CD4-positive, alpha-beta T cell treated with Interleukin-6 at 100 ng/mL for 8 hours (primary cell): ENCODE data around the gene OSBPL10.

Source experiments
- DNase-seq: peaks from one replicate; pipeline ENCODE4 v3.0.0-alpha.2; 2020; ENCODE audit warnings: mixed read lengths, low spot score

OSBPL10 gene

DNA sequence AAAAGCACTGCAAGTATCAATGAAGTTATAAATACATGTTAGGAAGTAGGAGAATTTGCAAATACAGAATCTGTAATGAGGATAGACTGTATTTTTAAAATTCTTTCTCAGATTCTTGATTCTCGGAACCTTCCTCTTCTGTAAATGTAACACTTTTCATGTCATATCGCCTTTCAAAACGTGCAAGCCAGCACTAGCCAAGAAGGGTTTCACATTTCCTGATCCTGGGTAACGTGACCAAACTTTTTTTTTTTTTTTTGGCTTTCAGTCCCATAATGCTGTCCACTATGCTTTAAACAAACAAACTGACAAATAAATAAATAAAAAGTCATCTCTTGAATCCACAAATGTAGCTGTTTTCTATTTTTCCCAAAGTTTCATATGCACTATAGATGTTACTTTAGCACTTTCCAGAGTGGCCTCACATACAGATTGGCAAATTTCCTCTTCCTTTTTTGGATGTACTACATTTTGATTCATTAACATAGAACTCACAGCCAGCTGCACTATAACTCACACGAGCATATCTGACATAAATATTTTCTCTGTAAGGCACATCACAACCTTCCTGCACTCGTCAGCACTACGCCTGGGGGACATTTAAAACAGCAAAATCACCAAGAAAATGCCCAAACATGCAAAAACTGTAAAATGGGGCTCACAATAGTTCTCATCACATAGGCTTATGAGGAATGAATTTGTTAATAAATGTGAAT lies 208.1 kb downstream of the OSBPL10 start:
- no peak for DNase-seq

DNA sequence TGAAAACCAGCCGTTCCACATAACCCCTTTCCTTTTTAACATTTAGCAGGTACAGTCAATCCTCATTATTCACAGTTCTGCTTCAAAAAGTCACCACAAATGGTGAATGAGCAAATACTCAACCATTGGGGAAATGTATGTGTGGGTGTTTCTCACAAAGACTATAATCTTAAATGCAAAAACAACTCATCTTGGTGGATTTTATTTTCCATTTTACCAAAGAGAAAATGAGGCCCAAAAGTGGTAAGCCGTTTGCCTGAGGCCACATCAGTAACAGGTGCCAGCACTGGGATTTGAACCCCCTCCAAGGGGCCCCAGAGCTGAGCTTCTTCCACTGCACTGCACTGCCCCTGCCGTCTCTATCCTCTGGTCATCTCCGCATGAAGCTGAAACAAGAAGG lies 208.8 kb downstream of the OSBPL10 start:
- no peak for DNase-seq

DNA sequence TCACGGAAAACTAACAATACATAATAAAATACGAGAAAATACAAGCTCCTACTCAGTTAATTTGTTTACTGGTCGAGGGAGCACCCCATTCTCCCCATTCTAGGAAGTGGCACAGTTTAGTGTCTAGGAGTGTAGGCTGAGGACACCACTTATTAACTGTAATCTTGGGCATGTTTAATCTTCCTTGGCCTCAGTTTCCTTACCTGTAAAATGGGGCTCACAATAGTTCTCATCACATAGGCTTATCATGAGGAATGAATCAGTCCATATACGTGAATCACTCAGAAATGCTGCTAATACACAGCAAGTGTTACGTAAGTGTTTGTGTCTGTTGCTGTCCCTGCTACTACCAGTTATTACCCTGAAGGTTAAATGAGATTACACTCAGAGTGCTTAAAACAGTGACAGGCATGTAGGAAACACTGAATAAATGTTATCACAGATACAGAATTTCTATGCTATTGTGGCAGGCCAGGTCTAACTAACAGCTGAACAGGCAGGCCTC lies 210.2 kb downstream of the OSBPL10 start:
- no peak for DNase-seq

DNA sequence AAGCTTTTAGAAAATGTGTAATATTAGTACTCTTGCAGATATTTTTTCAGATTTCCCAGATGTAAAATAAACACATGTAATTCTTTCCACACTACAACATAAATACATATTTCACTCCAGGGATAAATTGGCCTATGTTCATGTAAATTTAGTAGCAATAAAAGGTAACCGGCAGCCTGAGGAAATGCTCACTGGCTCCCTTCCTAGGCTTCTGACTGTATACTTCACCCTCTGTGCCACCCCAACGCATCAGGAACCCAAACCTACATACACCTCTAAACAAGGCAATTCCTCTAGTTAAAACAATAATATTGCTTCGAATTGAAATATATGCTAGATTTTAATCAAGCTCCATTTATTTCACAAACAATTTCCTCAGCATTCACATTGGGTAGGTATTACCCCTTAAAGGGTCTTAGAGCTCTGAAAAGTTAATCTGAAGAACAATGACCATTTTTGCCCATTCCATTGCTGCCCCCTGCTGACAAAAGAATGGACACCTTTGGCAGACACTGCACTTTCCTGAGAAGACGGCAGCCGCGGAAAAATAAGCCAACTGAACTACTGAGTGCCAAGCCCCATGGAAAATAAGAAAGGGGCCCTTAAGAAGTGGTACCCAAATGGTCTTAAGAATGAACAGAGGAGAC lies 212.5 kb downstream of the OSBPL10 start:
- peak; percentile 31 for DNase-seq

DNA sequence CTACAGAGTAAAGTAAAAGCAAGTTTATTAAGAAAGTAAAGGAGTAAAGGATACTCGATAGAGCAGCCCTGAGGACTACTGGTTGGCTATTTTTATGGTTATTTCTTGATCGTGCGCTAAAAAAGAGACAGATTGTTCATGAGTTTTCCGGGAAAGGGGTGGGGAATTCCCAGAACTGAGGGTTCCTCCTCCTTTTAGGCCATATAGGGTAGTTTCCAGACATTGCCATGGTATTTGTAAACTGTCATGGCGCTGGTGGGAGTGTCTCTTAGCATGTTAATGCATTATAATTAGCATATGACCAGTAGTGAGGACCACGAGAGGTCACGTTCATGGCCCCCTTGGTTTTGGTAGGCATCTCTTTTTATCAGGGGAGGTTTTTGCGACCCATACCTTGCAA lies 213.1 kb downstream of the OSBPL10 start:
- no peak for DNase-seq

DNA sequence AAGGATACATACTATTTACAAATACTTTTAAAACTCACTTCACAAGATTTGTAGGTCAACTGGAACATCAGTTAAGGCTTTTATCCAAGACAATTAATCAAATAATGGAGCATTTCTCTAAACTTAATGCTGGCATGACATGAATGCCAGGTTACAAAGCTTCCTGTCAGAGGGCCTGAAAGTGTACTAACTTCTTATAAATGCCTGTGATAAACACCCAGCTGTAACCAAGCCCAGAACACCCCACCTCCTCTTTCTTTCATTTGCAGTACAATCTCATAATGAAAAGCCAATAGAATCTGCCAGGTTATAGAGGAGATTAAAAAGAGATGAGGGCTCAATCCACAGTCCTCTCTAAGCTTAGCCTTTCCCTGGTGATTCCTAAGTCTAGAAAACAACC lies 214.4 kb downstream of the OSBPL10 start:
- no peak for DNase-seq

DNA sequence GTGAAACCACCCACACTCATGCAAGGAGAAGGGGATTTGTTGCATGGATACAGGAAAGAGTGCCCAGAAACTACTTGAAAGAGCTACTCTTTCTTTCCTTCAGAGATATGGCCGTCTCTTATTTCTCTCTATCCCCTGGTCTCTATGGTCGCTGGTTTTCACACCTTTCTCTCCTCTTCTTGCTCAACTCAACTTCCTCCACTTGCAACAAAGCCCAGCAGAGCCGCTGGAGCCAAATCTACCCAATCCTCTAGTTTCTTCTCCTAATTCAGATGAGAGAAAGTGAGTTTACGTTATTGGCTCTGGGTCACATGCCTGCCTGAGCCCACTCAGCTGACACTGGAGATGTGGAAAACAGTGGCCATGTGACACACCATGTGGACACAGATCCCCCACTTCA lies 215.2 kb downstream of the OSBPL10 start:
- no peak for DNase-seq

DNA sequence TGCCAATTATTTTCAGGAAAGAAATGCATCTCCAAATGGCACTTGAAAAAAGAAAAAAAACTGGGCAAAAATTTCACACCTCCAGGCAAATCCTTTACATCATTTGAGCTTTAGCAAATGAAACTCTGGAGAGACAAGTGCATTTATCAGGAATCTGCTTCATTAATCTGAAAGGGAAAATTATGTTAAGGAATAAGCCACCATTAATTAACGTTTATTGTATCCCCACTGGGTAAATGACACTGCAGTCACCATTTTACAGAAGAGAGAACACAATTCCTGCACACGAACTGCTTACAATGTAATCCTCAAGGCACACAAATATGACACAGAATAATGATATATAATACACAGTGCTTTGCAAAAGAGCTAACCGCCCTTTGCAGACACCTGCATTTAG lies 217.3 kb downstream of the OSBPL10 start:
- DNase-seq, result no peak

DNA sequence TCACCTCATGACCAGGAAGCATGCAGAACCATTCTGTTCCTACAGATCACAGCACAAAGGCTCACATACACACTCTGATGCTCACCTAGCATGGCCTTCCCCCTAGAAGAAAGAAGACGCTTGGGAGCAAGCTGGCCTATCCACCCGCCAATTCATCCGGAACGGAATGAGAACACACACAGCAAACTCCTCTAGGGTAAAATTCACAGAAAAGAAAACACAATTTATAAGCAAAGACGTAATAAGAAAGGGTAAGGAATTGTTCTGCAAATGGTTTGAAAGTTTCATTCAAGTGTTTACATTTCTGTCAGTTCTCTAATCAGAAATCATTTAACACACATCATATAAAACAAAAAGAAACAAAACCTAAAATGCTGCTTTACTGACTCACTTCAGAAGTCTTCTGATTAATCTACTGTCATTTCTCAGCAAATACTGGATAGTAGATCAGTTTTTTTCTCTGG lies 218.1 kb downstream of the OSBPL10 start:
- no peak for DNase-seq

DNA sequence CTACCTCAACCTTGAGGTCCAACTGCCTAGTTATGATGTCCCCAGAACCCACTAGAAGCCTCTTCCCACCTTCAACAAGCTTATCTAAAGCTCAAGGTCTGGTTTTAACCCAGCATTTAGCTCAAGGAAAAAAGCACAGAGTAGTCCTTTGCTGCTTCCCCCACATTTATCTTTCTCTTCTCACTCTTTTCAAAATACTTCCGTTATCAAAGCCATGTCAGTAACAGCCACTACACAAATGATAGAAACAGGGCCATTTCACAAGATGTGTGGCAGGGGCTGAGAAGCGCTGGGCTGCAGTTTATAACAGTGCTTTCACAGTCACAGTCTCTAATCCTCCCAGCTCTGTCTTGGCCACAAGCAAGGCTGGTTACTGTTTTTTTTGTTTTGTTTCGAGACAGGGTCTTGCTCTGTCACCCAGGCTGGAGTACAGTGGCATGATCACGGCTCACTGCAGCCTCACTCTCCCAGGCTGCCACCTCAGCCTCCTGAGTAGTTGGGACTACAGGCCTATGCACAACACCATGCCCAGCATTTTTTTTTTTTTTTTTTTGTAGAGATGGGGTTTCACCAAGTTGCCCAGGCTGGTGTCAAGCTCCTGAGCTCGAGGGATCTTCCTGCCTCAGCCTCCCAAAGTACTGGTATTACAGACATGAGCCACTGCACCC lies 218.8 kb downstream of the OSBPL10 start:
- DNase-seq, result no peak

DNA sequence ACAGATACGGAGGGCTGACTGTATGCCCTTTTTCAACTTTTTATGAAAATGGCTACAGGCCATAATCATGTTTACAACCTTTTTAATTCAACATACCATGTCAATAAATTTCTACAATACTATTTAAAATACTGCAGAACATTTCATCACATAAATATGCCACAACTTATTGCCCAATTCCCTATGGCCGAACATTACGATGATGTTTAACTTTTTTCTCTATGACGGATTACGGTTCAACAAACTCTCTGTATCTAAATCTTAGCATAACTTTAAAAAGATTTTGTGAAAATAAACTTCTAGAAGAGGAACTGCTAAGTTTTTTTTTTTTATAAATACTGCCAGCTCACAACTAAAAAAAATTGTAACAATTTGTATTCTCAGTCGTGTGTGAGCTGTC lies 220.4 kb downstream of the OSBPL10 start:
- no peak for DNase-seq

DNA sequence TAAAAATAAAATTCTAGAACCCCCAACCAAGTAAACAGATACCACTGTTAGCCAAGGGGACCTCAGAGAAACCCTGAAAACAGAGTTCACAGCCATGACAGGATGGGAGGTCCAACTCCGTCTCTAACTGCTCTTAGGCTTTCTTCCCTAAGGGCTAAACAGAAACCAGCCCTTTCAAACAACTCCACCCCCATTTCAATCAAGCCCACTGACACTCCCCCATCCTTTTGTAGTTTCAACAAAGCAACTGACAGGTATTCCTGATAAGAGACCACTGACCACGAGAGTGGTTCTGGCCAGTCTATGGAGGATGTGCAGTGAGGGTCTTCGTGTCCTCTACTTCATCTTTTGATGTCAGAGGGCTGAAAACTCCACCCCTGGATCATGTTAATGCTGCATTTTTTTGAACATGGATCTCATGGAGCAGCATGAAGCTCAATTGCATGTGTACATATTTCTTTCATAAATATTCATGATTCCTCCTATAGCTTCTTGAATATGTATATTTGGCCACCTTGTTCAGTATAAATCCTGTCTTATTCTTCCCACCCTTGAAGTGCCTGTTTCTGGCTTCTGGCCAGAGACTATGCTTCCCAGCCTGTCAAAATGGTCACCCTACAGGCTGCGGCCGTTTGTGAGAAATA lies 222.6 kb downstream of the OSBPL10 start:
- no peak for DNase-seq

DNA sequence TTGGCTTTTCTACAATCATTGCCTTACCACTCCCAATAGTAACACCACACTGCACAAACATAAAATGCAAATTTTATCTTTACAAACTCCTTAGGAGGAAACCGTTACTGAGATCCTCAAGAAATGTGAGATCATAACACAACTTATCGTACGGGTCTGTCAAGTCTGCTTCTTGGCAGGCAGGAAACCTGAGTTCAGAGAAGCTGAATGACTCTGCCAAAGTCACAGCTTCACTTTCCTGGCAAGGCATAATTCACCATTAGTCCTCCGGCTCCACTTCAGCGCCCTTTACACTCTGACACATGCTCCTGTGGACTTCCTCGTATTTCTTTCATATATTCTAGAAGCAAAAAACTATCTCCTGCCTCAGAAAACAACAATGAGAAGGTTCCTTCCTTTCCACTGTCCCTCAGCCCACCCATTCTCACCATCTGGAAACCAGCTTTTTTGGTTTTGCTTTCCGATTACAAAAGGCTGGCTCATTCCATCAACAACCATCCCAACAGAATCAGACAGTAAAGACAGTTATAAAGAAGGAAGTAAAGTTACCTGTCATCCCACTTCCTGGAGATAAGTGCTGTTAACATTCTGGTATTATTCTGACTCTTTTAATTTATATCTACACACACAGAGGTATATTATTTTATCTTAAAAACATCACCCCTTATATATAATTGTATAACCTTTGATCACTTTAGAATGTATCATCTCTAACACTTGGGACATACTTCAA lies 225.0 kb downstream of the OSBPL10 start:
- DNase-seq, result no peak

DNA sequence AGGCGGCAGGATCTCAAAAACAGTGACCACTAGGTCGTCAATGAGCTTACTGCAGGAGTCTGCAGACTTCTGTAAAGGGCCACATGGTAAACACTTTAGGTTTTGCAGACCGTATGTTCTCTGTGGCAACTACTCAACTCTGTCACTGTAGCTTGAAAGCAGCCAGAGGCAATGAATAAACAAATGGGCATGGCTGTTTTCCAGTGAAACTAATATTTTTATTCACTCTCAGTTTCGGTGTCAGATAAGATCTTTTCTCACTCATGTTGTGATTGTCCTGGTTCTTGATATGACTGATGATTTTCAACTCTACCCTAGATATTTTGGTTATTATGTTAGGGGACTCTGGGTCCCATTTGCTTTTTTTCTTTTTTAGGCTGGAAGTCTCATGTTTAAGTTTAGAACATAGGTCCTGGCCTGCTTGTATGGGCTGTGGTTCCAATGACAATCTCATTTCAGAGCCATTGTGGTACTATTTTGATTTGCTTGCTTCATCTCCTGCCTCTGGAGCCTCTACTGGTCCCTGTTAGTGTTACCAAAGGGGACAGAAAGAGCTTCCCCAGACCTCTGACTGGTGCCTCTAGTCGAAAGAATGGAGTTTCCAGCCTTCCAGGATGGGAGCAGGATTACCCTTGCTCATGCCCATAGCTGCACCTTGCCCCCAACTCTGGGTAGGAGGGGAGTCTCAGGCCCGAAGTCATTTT lies 226.3 kb downstream of the OSBPL10 start:
- DNase-seq, result no peak

DNA sequence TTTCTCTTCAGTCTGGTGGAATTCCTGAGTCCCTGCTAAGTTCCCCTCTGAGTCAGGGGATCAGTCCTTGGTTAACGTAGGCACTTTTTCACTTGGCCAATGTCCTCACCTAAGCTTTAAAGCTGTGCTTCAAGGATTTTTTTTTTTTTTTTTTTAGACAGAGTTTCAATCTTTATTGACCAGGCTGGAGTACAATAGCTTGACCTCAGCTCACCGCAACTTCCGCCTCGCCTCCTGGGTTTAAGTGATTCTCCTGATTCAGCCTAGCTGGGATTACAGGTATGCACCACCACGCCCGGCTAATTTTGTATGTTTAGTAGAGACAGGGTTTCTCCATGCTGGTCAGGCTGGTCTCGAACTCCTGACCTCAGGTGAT lies 228.0 kb downstream of the OSBPL10 start:
- no peak for DNase-seq

DNA sequence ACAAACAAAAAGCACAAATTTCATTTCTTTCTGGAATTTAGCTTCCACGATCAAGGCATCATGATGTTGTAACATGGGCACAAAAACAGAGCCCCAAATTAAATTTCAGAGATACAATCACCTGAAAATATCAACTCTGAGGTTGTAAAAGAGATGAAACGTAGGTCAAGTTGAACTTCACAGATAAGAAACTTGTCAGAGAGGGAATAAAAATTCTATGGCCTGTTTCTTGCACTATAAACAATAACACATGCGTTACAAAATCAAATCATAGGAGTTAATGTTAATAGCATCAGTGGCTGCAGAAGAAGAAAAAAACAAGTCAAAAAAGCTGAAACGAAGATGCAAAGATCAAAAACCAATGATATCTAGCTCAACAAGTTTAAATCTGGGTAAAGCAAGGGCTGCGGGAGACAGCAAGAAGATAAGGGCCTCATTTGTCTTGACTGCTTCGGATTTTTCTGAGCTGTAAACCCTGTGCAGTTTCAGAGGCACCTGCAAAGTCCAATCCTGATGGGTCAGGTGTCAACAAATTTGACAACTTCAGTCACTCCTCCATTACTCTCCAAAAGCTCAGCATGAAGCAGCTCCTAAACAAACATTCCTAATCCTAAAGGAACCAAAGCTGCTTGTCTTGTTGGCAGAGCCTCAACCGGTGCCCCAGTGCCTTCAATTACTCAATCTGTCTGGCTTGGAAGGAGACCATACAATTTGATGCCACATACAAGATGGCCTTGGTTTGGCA lies 228.6 kb downstream of the OSBPL10 start:
- no peak for DNase-seq

DNA sequence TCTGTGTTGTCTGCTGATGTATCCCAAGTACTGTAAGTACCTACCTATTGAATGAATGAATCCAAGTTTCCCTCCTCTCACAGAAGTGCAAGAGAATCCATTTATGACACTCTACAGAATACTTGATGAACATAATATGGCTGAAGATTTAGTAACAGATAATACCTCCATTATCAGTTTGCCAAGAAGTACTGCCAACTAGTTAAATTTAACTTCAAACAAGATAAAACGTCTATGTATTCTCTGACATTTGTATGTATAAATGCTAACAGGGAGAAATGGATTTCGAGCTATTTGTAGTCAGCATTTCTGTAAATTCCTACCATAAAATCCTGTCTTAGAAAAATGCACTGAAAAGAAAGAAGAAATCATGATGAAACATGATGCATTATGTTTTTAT lies 230.7 kb downstream of the OSBPL10 start:
- DNase-seq, result no peak

DNA sequence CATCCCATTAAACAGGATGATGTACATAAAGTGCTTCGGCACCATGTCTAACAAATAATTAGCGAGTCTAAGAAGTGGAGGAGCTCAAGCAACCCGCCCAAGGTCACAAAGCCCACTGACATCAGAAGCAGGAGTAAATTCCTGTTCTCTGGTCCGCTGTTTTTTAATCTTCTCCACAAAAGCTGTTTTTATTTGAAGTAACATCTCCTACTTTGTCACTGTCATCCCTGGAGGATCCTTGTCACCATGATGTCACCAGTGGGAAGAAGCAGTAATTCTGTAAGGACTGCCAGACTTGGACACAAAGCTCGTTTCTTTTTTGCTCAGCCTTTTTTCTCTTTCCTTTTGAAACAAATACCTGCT lies 232.1 kb downstream of the OSBPL10 start:
- no peak for DNase-seq

DNA sequence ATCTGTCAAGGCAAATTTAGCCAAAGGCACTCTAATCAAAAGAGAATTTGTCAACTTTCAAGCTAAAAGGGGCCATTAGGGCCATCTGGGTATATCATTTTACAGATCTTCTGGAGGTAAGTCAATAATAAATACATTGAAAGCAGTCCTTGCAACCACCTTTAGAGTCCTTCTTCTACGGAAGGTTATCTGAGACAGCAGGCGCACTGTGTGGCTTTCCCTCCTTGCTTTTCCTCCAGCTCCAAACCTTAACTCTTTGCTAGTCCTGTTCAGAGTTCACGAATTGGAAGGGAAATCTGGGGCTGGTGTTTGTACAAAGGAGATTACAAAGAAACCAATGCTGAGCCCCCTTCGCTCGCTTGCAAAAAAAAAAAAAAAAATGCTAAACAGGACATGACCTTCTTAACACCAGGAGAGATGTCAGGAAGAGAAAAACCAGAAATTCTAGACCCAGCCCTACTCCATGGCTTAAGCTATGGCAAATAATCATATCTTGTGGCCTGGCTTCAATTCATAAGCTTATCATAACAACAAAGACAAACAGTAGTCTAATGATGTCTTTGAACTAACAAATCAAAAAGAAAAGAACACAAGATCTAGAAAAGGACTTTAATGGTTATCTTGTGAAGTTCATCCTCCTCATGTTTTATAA lies 232.7 kb downstream of the OSBPL10 start:
- DNase-seq, result no peak

DNA sequence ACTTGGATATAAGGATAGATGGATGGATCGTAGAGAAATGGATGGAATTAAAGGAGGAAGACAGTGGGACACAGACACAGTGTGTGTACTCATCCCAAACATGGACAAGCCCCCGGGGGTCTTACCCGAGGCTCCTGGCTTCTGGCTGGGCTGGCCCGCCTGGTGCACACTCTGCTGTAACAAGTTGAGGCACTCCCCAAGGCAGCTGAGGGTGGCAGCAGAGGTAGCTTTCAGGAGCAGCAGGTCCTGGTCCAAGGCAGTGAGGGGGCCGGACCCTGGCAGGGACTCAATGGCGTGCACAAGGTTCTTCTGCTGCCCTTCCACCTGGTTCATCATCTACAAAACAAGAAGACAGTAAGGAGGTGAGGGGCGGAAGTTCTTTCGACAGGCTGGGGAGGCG lies 233.3 kb downstream of the OSBPL10 start:
- DNase-seq, result no peak
